ENCODE measurements around the gene TMEM86A.

TMEM86A gene

GRCh38 chr11:18701614-18702216 lies 3.1 kb downstream of the TMEM86A start:
- H3K27ac ChIP-seq, result no peak overlapping the region
- TF ChIP-seq CTCF (conservative IDR thresholded peaks at IDR 0.05), result no peak

- TF ChIP-seq CTCF (conservative IDR thresholded peaks at IDR 0.05), result no peak
- H3K27ac ChIP-seq, result no peak overlapping the region
Observed at GRCh38 chr11:18703001-18703763, 4.6 kb downstream of the TMEM86A start.

GRCh38 chr11:18704045-18704645 lies 5.6 kb downstream of the TMEM86A start:
- no peak overlapping the region for H3K27ac ChIP-seq
- no peak for TF ChIP-seq CTCF (conservative IDR thresholded peaks at IDR 0.05)

GRCh38 chr11:18704698-18705097 lies 6.1 kb downstream of the TMEM86A start:
- no peak overlapping the region for H3K27ac ChIP-seq

GRCh38 chr11:18705651-18706281 lies 7.2 kb downstream of the TMEM86A start:
- TF ChIP-seq CTCF (conservative IDR thresholded peaks at IDR 0.05), result no peak; the same call in 1 of the 2 replicates
- peak overlapping the region; percentile 65 for H3K27ac ChIP-seq

More at GRCh38 chr11:18704698-18705097, 6.1 kb downstream of the TMEM86A start:
- no peak for TF ChIP-seq CTCF (conservative IDR thresholded peaks at IDR 0.05)

GRCh38 chr11:18706330-18707243 lies 8.0 kb downstream of the TMEM86A start:
- H3K27ac ChIP-seq, result peak overlapping the region; percentile 65
- no peak for TF ChIP-seq CTCF (conservative IDR thresholded peaks at IDR 0.05)

Measured in VCaP (cell line).